ENCODE data around the gene ZNF804B. TPM values are rescaled to one million over a fixed set of nuclear protein-coding genes. Genes with fewer than 3 reads are reported as not detected.
A peak's percentile ranks its signal among the peaks of the same experiment; 100 is the strongest.

Gene ZNF804B
- total RNA-seq, 2 donors from 2014 or later, result 0.13 to 0.49 TPM

DNA sequence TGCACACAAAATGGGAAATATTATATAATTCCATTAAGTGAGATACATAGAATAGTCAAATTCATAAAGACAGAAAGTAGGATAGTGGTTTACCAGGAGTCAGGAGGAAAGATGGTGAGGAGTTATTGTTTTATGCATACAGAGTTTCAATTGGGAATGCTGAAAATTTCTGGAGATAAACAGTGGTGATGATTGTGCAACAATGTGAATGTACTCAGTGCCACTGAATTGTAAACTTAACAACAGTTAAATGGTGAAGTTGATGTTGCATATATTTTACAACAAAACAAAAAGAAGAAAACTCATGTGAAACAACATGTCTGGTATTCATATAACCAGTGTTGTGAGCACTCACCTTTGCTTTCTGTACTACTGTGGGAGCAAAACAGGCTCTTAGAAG, 204.9 kb downstream of the ZNF804B start:
- no peak overlapping the region for H3K27ac ChIP-seq (ENCODE audit: low read depth, low read length)
- no peak overlapping the region for H3K9ac ChIP-seq (ENCODE audit: extremely low read depth, low read length, poor library complexity, severe bottlenecking)
- no peaks in the 10 kb centered on the region for H3K36me3 ChIP-seq (ENCODE audit: control insufficient read depth, insufficient read depth, low read length)
- Mint-ChIP-seq H3K4me1 (peaks cover 5% of the 10 kb centered on the region), H3K4me3 (no peak overlapping the region), H3K36me3 (ENCODE audit: low read depth) (peaks cover 2% of the 10 kb centered on the region), H3K27ac (no peak overlapping the region), H3K9me3 (peaks cover 9% of the 10 kb centered on the region), H3K27me3 (ENCODE audit: insufficient read depth) (no peaks in the 10 kb centered on the region)
- H3K4me1 ChIP-seq (ENCODE audit: control insufficient read depth, insufficient read depth, low read length), result no peaks in the 10 kb centered on the region
- TF ChIP-seq, protein P1, sequence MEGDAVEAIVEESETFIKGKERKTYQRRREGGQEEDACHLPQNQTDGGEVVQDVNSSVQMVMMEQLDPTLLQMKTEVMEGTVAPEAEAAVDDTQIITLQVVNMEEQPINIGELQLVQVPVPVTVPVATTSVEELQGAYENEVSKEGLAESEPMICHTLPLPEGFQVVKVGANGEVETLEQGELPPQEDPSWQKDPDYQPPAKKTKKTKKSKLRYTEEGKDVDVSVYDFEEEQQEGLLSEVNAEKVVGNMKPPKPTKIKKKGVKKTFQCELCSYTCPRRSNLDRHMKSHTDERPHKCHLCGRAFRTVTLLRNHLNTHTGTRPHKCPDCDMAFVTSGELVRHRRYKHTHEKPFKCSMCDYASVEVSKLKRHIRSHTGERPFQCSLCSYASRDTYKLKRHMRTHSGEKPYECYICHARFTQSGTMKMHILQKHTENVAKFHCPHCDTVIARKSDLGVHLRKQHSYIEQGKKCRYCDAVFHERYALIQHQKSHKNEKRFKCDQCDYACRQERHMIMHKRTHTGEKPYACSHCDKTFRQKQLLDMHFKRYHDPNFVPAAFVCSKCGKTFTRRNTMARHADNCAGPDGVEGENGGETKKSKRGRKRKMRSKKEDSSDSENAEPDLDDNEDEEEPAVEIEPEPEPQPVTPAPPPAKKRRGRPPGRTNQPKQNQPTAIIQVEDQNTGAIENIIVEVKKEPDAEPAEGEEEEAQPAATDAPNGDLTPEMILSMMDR (conservative IDR thresholded peaks at IDR 0.05), result no peak
- peaks cover 6% of the 10 kb centered on the region for H3K27me3 ChIP-seq (ENCODE audit: control insufficient read depth, insufficient read depth, low read length, poor library complexity, severe bottlenecking)
- no peaks in the 10 kb centered on the region for H3K9me3 ChIP-seq (ENCODE audit: control insufficient read depth, low read length)
- no peak overlapping the region for H3K4me3 ChIP-seq (ENCODE audit: low read length)
- DNase-seq, result no peak

DNA sequence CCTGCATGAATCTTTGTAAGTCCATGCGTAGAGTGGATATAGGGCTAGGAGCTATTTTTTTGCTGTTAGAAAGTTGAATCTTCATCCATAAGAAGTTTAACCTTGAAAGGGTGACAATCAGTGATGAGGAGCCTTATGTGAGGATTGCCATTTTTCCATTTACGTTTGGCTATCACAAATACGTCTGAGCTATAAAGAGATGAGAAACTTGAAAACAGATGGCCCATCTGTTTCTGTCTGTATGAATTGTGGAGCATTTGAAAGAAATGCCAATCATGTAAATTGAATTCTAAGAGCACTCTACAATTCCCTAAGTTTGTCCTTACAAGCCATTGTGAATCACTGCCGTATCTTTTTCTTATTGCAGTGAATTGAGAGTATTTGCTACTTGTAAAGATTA, 205.9 kb downstream of the ZNF804B start:
- Histone ChIP-seq H3K9me3 (ENCODE audit: control insufficient read depth, low read length) (no peaks in the 10 kb centered on the region), H3K4me3 (ENCODE audit: low read length) (no peak overlapping the region), H3K36me3 (ENCODE audit: control insufficient read depth, insufficient read depth, low read length) (no peaks in the 10 kb centered on the region), H3K9ac (ENCODE audit: extremely low read depth, low read length, poor library complexity, severe bottlenecking) (no peak overlapping the region), H3K27ac (ENCODE audit: low read depth, low read length) (no peak overlapping the region), H3K4me1 (ENCODE audit: control insufficient read depth, insufficient read depth, low read length) (no peaks in the 10 kb centered on the region), H3K27me3 (ENCODE audit: control insufficient read depth, insufficient read depth, low read length, poor library complexity, severe bottlenecking) (peaks cover 6% of the 10 kb centered on the region)
- TF ChIP-seq, protein P1 (conservative IDR thresholded peaks at IDR 0.05), result no peak
- H3K27ac Mint-ChIP-seq, result peak overlapping the region; percentile 55
- peaks cover 9% of the 10 kb centered on the region for H3K9me3 Mint-ChIP-seq
- H3K4me1 Mint-ChIP-seq, result peaks cover 5% of the 10 kb centered on the region
- no peak overlapping the region for H3K4me3 Mint-ChIP-seq
- 57 to 81% methylated on average over 3 to 4 of the region's 4 CpGs for WGBS, 2 experiments (ENCODE audit: insufficient coverage in 1 of 2, insufficient read length in 1 of 2)
- no peak for DNase-seq
- H3K27me3 Mint-ChIP-seq (ENCODE audit: insufficient read depth), result no peaks in the 10 kb centered on the region
- H3K36me3 Mint-ChIP-seq (ENCODE audit: low read depth), result peaks cover 2% of the 10 kb centered on the region

DNA sequence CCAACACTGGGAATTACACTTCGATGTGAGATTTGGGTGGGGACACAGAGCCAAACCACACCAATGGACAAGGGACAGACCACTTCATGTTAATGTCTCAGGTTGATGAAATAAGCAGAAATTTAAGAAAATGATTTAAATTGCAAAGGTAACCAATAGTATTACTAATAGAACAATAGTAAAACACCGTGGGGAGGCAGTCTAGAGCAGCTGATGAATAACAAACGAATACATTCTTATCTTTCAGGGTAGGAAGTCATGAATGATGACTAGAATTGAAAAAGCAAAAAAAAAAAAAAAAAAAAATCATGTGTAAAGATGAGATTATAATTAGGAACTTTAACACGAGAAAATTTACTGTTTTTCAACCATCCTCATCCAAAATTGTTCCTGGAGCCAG, 207.9 kb downstream of the ZNF804B start:
- no peaks in the 10 kb centered on the region for H3K27me3 Mint-ChIP-seq (ENCODE audit: insufficient read depth)
- 77% methylated on average over 3 of the region's 4 CpGs; no CpG with 5 or more reads in 1 of the 2 experiments for WGBS, 2 experiments (ENCODE audit: insufficient coverage in 1 of 2, insufficient read length in 1 of 2)
- H3K36me3 ChIP-seq (ENCODE audit: control insufficient read depth, insufficient read depth, low read length), result no peaks in the 10 kb centered on the region
- no peak overlapping the region for H3K27ac Mint-ChIP-seq
- H3K27ac ChIP-seq (ENCODE audit: low read depth, low read length), result no peak overlapping the region
- peaks cover 6% of the 10 kb centered on the region for H3K4me1 Mint-ChIP-seq
- no peak for DNase-seq
- H3K36me3 Mint-ChIP-seq (ENCODE audit: low read depth), result peaks cover 2% of the 10 kb centered on the region
- no peak overlapping the region for H3K4me3 Mint-ChIP-seq
- H3K9me3 ChIP-seq (ENCODE audit: control insufficient read depth, low read length), result no peaks in the 10 kb centered on the region
- no peaks in the 10 kb centered on the region for H3K4me1 ChIP-seq (ENCODE audit: control insufficient read depth, insufficient read depth, low read length)
- no peak overlapping the region for H3K4me3 ChIP-seq (ENCODE audit: low read length)
- TF ChIP-seq, protein P1 (conservative IDR thresholded peaks at IDR 0.05), result no peak
- peaks cover 9% of the 10 kb centered on the region for H3K9me3 Mint-ChIP-seq
- no peak overlapping the region for H3K9ac ChIP-seq (ENCODE audit: extremely low read depth, low read length, poor library complexity, severe bottlenecking)
- peaks cover 6% of the 10 kb centered on the region for H3K27me3 ChIP-seq (ENCODE audit: control insufficient read depth, insufficient read depth, low read length, poor library complexity, severe bottlenecking)

Measured in endodermal cell (in vitro differentiated cells).